ENCODE results near the gene APOBEC2. TPM values are rescaled to one million over a fixed set of nuclear protein-coding genes. Genes with fewer than 3 reads are reported as not detected.

The APOBEC2 gene
- total RNA-seq, 2 experiments from 2014 or later = not detected

DNA sequence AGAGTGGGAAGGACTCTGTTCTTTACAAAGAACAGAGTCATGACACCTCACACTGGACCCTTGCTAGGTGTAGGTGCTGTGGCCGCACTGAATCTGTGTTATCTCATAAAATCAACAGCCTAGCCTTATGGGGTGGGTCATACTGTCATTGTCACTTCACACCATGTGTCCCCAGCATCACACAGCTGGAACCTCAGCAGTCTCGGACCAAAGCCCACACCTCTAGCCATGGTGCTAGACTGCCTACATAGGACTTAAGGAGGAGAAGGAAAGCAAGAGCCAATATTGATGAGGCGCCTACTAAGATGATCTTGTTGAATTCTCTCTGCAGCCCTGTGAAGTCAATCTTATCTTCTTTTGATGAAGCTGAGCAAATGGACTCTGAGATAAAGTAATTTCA lies 45.0 kb upstream of the APOBEC2 start:
- TF ChIP-seq, protein P1, sequence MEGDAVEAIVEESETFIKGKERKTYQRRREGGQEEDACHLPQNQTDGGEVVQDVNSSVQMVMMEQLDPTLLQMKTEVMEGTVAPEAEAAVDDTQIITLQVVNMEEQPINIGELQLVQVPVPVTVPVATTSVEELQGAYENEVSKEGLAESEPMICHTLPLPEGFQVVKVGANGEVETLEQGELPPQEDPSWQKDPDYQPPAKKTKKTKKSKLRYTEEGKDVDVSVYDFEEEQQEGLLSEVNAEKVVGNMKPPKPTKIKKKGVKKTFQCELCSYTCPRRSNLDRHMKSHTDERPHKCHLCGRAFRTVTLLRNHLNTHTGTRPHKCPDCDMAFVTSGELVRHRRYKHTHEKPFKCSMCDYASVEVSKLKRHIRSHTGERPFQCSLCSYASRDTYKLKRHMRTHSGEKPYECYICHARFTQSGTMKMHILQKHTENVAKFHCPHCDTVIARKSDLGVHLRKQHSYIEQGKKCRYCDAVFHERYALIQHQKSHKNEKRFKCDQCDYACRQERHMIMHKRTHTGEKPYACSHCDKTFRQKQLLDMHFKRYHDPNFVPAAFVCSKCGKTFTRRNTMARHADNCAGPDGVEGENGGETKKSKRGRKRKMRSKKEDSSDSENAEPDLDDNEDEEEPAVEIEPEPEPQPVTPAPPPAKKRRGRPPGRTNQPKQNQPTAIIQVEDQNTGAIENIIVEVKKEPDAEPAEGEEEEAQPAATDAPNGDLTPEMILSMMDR (IDR thresholded peaks at IDR 0.05) = no peak
- no peak overlapping the region for H3K27ac Mint-ChIP-seq
- Histone ChIP-seq H3K9me3 (ENCODE audit: control insufficient read depth in 1 of 2, insufficient read depth in 1 of 2, low read length in 2 of 2) (no peaks in the 10 kb centered on the region), H3K4me1 (ENCODE audit: insufficient read depth, low read length) (peaks cover 4% of the 10 kb centered on the region), H3K27ac (ENCODE audit: low read depth in 1 of 2, low read length in 2 of 2) (no peak overlapping the region), H3K36me3 (ENCODE audit: insufficient read depth, low read length) (no peaks in the 10 kb centered on the region), H3K27me3 (ENCODE audit: control insufficient read depth in 1 of 2, insufficient read depth in 2 of 2, low read length in 2 of 2) (peaks cover 0 to 5% of the 10 kb centered on the region in 2 experiments), H3K4me3 (ENCODE audit: low read length) (no peak overlapping the region)
- ChIA-PET POLR2A (no interaction called here), CTCF (interaction anchor here (1.9 kb wide), 1 partner anchor 20 kb away, joined by 6 read pairs; no protein-coding TSS in a partner anchor)
- no peak for ATAC-seq (ENCODE audit: poor library complexity)
- H3K9me3 Mint-ChIP-seq = no peaks in the 10 kb centered on the region
- no peaks in the 10 kb centered on the region for H3K4me1 Mint-ChIP-seq (ENCODE audit: low read depth)
- intact Hi-C loops (cut with DNase I, micrococcal nuclease) = no loop called here
- no peak overlapping the region for H3K4me3 Mint-ChIP-seq
- H3K27me3 Mint-ChIP-seq = peaks cover 9% of the 10 kb centered on the region
- H3K36me3 Mint-ChIP-seq (ENCODE audit: low read depth) = no peaks in the 10 kb centered on the region
- no peak for DNase-seq

DNA sequence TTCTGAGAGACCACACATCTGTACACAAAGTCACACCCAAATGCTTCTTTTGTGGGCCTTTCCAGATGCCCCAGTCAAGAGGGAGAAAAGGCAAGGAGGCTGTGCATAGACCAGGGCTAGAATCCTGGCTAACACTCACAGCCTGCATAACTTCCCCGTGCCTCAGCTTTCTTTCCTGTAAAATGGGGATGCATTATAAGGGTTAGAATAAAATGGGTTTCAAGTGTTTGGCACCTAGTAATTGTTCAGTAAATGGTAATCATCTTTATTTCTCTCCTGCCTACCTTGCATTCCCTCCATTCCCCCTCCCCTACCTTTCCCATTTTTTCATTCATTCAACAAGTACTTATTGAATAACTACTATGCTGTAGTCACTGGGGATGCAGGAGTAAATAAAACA lies 43.3 kb upstream of the APOBEC2 start:
- DNase-seq (no peak), ATAC-seq (ENCODE audit: poor library complexity) (no peak)
- Mint-ChIP-seq H3K27ac (no peak overlapping the region), H3K9me3 (no peaks in the 10 kb centered on the region), H3K36me3 (ENCODE audit: low read depth) (no peaks in the 10 kb centered on the region), H3K4me3 (no peak overlapping the region), H3K27me3 (no peaks in the 10 kb centered on the region), H3K4me1 (ENCODE audit: low read depth) (no peaks in the 10 kb centered on the region)
- Histone ChIP-seq H3K9me3 (ENCODE audit: control insufficient read depth in 1 of 2, insufficient read depth in 1 of 2, low read length in 2 of 2) (no peaks in the 10 kb centered on the region), H3K4me1 (ENCODE audit: insufficient read depth, low read length) (peaks cover 4% of the 10 kb centered on the region), H3K27ac (ENCODE audit: low read depth in 1 of 2, low read length in 2 of 2) (no peak overlapping the region), H3K27me3 (ENCODE audit: control insufficient read depth in 1 of 2, insufficient read depth in 2 of 2, low read length in 2 of 2) (no peaks in the 10 kb centered on the region), H3K36me3 (ENCODE audit: insufficient read depth, low read length) (no peaks in the 10 kb centered on the region), H3K4me3 (ENCODE audit: low read length) (no peak overlapping the region)
- intact Hi-C loops (cut with DNase I, micrococcal nuclease) = no loop called here
- TF ChIP-seq, protein P1 (IDR thresholded peaks at IDR 0.05) = no peak
- ChIA-PET POLR2A (no interaction called here), CTCF (no interaction called here)

DNA sequence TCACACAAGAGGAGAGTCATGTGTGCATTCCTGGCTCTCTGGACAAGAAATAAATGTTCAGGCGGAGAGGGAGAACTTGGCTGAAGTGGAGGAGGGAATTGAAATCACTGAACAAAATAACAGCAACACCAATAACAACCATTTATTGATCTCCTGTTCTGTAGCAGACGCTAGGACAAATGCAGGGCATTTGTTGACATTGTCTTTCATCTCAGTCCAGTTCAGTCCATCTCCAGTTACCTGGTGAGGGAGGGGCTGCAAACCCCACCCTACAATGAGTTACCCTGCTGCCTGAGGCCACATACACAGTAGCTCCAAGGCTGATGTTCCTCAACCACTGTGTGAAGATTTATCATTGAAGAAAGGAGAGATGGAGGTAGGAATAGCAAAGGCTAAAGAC lies 41.3 kb upstream of the APOBEC2 start:
- Mint-ChIP-seq H3K4me1 (ENCODE audit: low read depth) (no peaks in the 10 kb centered on the region), H3K36me3 (ENCODE audit: low read depth) (no peaks in the 10 kb centered on the region), H3K27me3 (no peaks in the 10 kb centered on the region), H3K27ac (no peak overlapping the region), H3K4me3 (no peak overlapping the region), H3K9me3 (no peaks in the 10 kb centered on the region)
- intact Hi-C loops (cut with DNase I, micrococcal nuclease) = no loop called here
- Histone ChIP-seq H3K27ac (ENCODE audit: low read depth in 1 of 2, low read length in 2 of 2) (no peak overlapping the region), H3K36me3 (ENCODE audit: insufficient read depth, low read length) (no peaks in the 10 kb centered on the region), H3K4me3 (ENCODE audit: low read length) (no peak overlapping the region), H3K4me1 (ENCODE audit: insufficient read depth, low read length) (no peaks in the 10 kb centered on the region), H3K27me3 (ENCODE audit: control insufficient read depth in 1 of 2, insufficient read depth in 2 of 2, low read length in 2 of 2) (no peaks in the 10 kb centered on the region), H3K9me3 (ENCODE audit: control insufficient read depth in 1 of 2, insufficient read depth in 1 of 2, low read length in 2 of 2) (no peaks in the 10 kb centered on the region)
- TF ChIP-seq, protein P1 (IDR thresholded peaks at IDR 0.05) = no peak
- DNase-seq (no peak), ATAC-seq (ENCODE audit: poor library complexity) (no peak)
- CTCF ChIA-PET = interaction anchor here (2.0 kb wide), 1 partner anchor 16 kb away, joined by 8 read pairs; no protein-coding TSS in a partner anchor
- POLR2A ChIA-PET = no interaction called here

Measured in CD4-positive, alpha-beta T cell (primary cell).